A673 (cell line): ENCODE measurements around the gene SH3PXD2B. TPM values are rescaled to one million over a fixed set of nuclear protein-coding genes. Genes with fewer than 3 reads are reported as not detected.
A peak's percentile ranks its signal among the peaks of the same experiment; 100 is the strongest.

Experiments used
- BruUV-seq: library from RNA; stranded (reverse); fragments of 400-500 nt; replicated peaks from 2 replicates; lab custom pipeline; 2021; lab: Mats Ljungman, UMichigan
- CTCF ChIA-PET: fragments of 300-600 bp; sonication (Branson Sonifier 250); formaldehyde crosslinking; loops from one replicate; lab custom pipeline; 2022; ENCODE audit warnings: antibody characterized with exemption; lab: Charles Lee
- POLR2A ChIA-PET: fragments of 300-600 bp; sonication (Branson Sonifier 250); formaldehyde crosslinking; loops from one replicate; lab custom pipeline; 2022; ENCODE audit warnings: antibody characterized with exemption; ENCODE audit not compliant: low non-redundant PET; lab: Charles Lee
- DNase-seq: peaks from one replicate; pipeline ENCODE4 v3.0.0-alpha.2; 2015; ENCODE audit warnings: low spot score
- H3K27ac ChIP-seq: fragments of 200-600 bp; sonication (generic); 2 replicates; pipeline ENCODE4 v1.5.1; 2016; ENCODE audit warnings: mixed run types, low read depth, mild to moderate bottlenecking, mixed read lengths, antibody characterized with exemption, low read length; ENCODE audit not compliant: poor library complexity, severe bottlenecking
- H3K27me3 ChIP-seq: fragments of 200-600 bp; sonication (generic); replicated peaks from 2 replicates; pipeline ENCODE4 v1.6.1; 2017; ENCODE audit warnings: mixed run types, low read depth, mild to moderate bottlenecking, mixed read lengths, antibody characterized with exemption, low read length; ENCODE audit not compliant: insufficient read depth, poor library complexity
- H3K36me3 ChIP-seq: fragments of 200-600 bp; sonication (generic); 2 replicates; pipeline ENCODE4 v1.6.1; 2016; ENCODE audit warnings: mixed run types, mild to moderate bottlenecking, mixed read lengths, antibody characterized with exemption, low read length; ENCODE audit not compliant: insufficient read depth, poor library complexity, severe bottlenecking
- H3K4me1 ChIP-seq: fragments of 200-600 bp; sonication (generic); 2 replicates; pipeline ENCODE4 v1.6.1; 2017; ENCODE audit warnings: mixed run types, mild to moderate bottlenecking, mixed read lengths, antibody characterized with exemption, low read length; ENCODE audit not compliant: insufficient read depth, poor library complexity, severe bottlenecking
- H3K4me3 ChIP-seq: fragments of 200-600 bp; sonication (generic); 2 replicates; pipeline ENCODE4 v1.5.1; 2016; ENCODE audit warnings: low read depth, mixed run types, mild to moderate bottlenecking, mixed read lengths, low read length; ENCODE audit not compliant: poor library complexity, severe bottlenecking
- H3K9me3 ChIP-seq: fragments of 200-600 bp; sonication (generic); 2 replicates; pipeline ENCODE4 v1.6.1; 2016; ENCODE audit warnings: mixed run types, low read depth, mild to moderate bottlenecking, mixed read lengths, antibody characterized with exemption, low read length; ENCODE audit not compliant: poor library complexity, severe bottlenecking
- EZH2 ChIP-seq: fragments of 200-600 bp; sonication (generic); IDR thresholded peaks from 2 replicates; pipeline ENCODE4 v1.6.1; 2017; ENCODE audit warnings: borderline replicate concordance, low read depth, mild to moderate bottlenecking, mixed read lengths, antibody characterized with exemption, low read length; ENCODE audit not compliant: poor library complexity, severe bottlenecking
- intact Hi-C: fragments of 100-400 bp; cut with micrococcal nuclease; formaldehyde crosslinking; loops from one replicate; pipeline ENCODE4 v1.10.0; 2022; ENCODE audit not compliant: unreplicated experiment
- total RNA-seq: library from RNA; stranded (reverse); gene quantifications from 2 replicates; pipeline ENCODE4 v1.2.3, GENCODE V29; 2021
- TF ChIP-seq, protein P1 (sequence below): fragments of 300-800, 200-600 bp; sonication (generic); conservative IDR thresholded peaks from 2 replicates; pipeline ENCODE4 v1.5.1; 2017; ENCODE audit warnings: low read depth, mild to moderate bottlenecking, antibody characterized with exemption, low read length, moderate library complexity, mixed read lengths

SH3PXD2B gene
- total RNA-seq, 1 experiment from 2014 or later, result 28.1 TPM

DNA sequence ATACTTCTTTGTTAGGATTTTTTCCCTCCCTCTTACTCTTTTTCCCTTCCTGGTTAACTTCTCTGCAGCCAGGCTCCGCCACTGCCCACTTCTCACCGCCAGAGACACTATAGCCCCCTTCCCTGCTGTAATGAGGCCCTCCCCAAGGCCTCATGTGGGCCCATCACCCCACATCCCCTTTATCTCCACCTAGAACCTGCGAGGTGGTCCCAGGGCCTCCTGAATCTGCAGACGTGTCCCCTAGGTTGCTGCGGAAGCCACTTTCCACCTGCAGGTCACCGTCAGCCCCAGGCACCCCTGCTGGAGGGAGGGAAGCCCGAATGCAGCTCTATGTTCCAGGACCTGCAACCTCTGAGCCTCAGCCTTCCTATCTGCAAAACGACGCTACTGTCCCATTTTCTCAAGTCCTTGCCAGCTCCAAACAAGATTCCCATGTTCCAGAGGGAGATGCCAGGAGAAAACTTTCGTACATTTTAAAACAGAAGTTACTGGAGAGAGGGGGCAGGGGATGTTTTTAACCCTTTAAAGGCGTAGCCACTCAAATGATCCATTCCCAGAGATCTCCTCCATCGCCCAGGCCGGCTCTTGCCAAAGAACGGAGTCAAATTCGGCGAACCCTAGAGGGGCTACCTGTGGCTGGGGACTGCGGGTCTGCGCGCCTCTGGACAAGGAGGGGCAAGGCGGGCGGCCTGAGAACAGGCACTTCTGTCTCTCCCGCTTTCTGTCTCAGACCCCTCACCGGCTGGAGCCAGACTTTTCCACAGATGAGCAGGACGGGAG is 929 bp downstream of the SH3PXD2B start:
- no peaks in the 10 kb centered on the region for H3K27me3 ChIP-seq
- TSS peak; percentile 38 for BruUV-seq
- peak overlapping the region; percentile 71 for H3K27ac ChIP-seq
- CTCF ChIA-PET, result interaction anchor here (1.4 kb wide), 1 partner anchor 16 kb away, joined by 4 read pairs; no protein-coding TSS in a partner anchor
- peaks cover 11% of the 10 kb centered on the region for H3K4me1 ChIP-seq
- H3K9me3 ChIP-seq, result no peaks in the 10 kb centered on the region
- TF ChIP-seq EZH2, result no peak
- TF ChIP-seq, protein P1, sequence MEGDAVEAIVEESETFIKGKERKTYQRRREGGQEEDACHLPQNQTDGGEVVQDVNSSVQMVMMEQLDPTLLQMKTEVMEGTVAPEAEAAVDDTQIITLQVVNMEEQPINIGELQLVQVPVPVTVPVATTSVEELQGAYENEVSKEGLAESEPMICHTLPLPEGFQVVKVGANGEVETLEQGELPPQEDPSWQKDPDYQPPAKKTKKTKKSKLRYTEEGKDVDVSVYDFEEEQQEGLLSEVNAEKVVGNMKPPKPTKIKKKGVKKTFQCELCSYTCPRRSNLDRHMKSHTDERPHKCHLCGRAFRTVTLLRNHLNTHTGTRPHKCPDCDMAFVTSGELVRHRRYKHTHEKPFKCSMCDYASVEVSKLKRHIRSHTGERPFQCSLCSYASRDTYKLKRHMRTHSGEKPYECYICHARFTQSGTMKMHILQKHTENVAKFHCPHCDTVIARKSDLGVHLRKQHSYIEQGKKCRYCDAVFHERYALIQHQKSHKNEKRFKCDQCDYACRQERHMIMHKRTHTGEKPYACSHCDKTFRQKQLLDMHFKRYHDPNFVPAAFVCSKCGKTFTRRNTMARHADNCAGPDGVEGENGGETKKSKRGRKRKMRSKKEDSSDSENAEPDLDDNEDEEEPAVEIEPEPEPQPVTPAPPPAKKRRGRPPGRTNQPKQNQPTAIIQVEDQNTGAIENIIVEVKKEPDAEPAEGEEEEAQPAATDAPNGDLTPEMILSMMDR, result peak; percentile 56
- H3K4me3 ChIP-seq, result peak overlapping the region; percentile 77
- peak; percentile 71 for DNase-seq
- intact Hi-C loops, result no loop called here
- POLR2A ChIA-PET, result interaction anchor here (0.6 kb wide), 1 partner anchor 16 kb away, joined by 3 read pairs; no protein-coding TSS in a partner anchor
- no peaks in the 10 kb centered on the region for H3K36me3 ChIP-seq

DNA sequence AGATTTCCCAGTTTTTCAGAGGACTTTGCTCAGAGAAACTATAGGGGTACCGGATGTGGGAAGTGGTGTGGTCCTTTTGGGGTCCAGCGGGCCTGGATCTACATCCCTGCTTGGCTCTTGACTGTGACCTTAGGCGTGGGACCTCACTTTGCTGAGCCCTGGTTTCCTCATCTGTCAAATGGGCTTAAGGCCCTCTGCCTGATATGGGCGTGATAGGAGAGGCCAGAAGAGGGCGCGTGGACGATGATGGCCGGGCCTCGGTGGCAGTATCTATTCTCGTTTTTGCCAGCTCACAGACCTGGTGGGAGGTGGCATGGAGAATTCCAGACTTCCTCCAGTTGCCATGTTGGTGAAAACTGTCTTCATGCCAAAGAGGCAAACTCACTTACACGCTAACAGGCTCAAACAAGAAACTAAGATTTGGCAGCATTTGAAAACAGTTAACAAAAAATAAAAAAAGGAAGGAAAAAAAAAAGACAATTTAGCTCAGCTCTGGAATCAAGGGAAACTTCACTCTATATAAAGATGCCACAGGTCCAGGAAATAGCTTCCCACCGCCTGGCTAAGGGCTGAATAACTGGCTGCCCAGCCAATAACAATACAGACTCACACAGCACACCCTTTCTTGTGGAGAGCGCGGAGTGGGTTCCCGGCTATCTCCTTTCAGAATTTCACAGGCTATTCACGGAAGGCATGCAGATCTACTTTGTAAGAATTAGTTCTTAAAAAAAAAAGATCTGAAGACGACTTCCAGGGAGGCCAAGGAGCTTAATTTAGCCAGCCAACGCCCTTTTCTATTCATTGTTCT is 1.7 kb downstream of the SH3PXD2B start:
- POLR2A ChIA-PET, result interaction anchor here (0.6 kb wide), 1 partner anchor 15 kb away, joined by 3 read pairs; no protein-coding TSS in a partner anchor
- Histone ChIP-seq H3K4me3 (peak overlapping the region; percentile 77), H3K9me3 (no peaks in the 10 kb centered on the region), H3K36me3 (no peaks in the 10 kb centered on the region), H3K27ac (peak overlapping the region; percentile 71), H3K4me1 (peaks cover 11% of the 10 kb centered on the region), H3K27me3 (no peaks in the 10 kb centered on the region)
- TF ChIP-seq EZH2, result no peak
- TF ChIP-seq, protein P1, result no peak
- no TSS peak for BruUV-seq
- CTCF ChIA-PET, result interaction anchor here (0.5 to 1.4 kb wide), 2 partner anchors 9 to 15 kb away, joined by 4 to 7 read pairs; no protein-coding TSS in a partner anchor
- intact Hi-C loops, result no loop called here
- peak; percentile 11 for DNase-seq

DNA sequence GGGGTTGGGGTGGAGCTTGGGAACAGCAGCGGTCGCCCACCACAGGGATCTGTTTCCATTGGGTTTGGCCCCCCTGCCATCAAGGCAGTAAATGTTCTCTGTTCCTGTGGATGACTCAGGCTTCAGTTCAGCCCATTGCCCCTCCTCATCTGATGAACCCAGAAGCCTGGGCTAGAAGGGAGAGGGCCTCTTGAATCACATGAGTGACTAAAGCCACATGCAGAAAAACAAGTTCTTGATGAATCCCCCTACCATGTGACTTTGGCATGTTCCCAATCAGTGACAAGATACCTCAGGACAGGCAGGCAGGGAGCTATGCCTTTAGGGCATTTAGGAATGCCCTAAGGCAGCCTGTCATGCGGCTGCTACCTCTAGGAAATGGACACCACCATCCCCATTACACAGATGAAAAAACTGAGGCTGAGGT is 2.5 kb downstream of the SH3PXD2B start:
- Histone ChIP-seq H3K27ac (no peak overlapping the region), H3K4me3 (no peak overlapping the region), H3K27me3 (no peaks in the 10 kb centered on the region), H3K36me3 (no peaks in the 10 kb centered on the region), H3K9me3 (no peaks in the 10 kb centered on the region), H3K4me1 (peaks cover 11% of the 10 kb centered on the region)
- no peak for TF ChIP-seq EZH2
- TF ChIP-seq, protein P1, result no peak
- POLR2A ChIA-PET, result no interaction called here
- BruUV-seq, result no TSS peak
- DNase-seq, result peak; percentile 28
- intact Hi-C loops, result no loop called here
- CTCF ChIA-PET, result interaction anchor here (0.8 to 1.4 kb wide), 5 partner anchors 11 to 32 kb away, joined by 3 to 4 read pairs (median 3); no protein-coding TSS in a partner anchor
